SH-SY5Y (cell line): ENCODE data around the gene KIAA1143.

ENCODE experiments used
- GATA2 ChIP-seq: IDR thresholded peaks from 2 replicates; pipeline ENCODE4 v1.6.1; 2011; ENCODE audit warnings: mild to moderate bottlenecking, low read depth, low read length
- GATA3 ChIP-seq: IDR thresholded peaks from 2 replicates; pipeline ENCODE4 v1.6.1; 2011; ENCODE audit warnings: low read depth, mild to moderate bottlenecking, low read length, moderate library complexity

- no peak for TF ChIP-seq GATA3
- no peak for TF ChIP-seq GATA2
Measured at GRCh38 chr3:44729384-44729910, 32.0 kb downstream of the KIAA1143 start, which contains the start of gene ZNF501.
